ENCODE results near the gene UBL7.

The UBL7 gene

DNA sequence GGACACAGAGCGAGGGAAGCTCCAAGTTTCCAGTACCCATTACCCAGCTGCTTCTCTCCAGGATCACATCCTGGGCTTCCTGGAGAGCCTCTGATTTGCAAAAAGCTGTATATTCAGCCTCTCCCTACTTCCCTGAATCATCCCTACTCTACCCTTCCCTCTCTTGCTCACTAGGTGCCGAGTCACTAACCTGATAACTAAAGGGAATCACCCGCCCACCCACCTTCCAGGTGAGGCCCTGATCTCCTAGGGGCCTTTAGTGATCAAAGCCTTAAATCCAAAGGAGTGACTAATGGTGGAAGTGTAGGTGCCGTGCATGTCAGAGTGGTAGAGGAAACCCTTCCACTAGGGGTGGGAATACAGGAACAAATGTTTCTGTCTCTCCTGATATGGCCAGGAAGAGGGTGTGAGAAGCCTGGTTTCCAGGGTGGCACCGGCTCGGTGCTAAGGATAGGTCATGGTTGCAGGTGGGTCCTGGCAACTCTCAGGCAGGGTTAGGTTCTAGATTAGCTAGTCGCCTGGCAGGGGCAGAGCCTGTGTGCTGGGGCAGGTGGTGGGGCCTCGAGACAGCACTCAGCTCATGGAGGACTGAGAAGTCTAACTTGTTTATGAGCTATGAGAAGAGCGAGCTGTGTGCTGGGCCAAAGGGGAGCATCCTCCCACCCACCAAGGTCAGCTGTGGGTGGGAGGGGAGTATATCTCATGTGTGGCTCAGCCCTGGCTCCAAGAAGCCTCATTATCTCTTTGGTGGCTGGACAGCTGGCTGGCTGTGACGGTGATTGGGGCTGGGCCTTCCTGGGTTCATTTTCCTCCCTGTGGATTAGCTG, 37.3 kb downstream of the UBL7 start:
- Histone ChIP-seq H3K27me3 (ENCODE audit: low read length) (no peaks in the 10 kb centered on the region), H3K4me2 (ENCODE audit: low read depth, low read length, poor library complexity, severe bottlenecking) (no peak overlapping the region), H3F3A (ENCODE audit: insufficient read depth) (no peaks in the 10 kb centered on the region), H3K36me3 (ENCODE audit: low read length) (no peaks in the 10 kb centered on the region), H4K20me1 (ENCODE audit: low read depth, low read length) (no peaks in the 10 kb centered on the region), H3K9me3 (ENCODE audit: insufficient read depth, low read length) (no peaks in the 10 kb centered on the region), H3K9me2 (replicated peaks; ENCODE audit: insufficient read depth, low read length) (no peaks in the 10 kb centered on the region), H2AFZ (ENCODE audit: low read depth, low read length, severe bottlenecking) (no peak overlapping the region), H3K27ac (ENCODE audit: low read depth, low read length) (no peak overlapping the region), H3K79me2 (ENCODE audit: insufficient read depth, low read length) (no peaks in the 10 kb centered on the region), H3K9ac (ENCODE audit: low read length) (no peak overlapping the region), H3K4me3 (ENCODE audit: insufficient read depth, low read length, poor library complexity, severe bottlenecking) (no peak overlapping the region)
- no peak for TF ChIP-seq EZH2phosphoT487 (conservative IDR thresholded peaks at IDR 0.05; ENCODE audit: low read length)
- TF ChIP-seq, protein P1, sequence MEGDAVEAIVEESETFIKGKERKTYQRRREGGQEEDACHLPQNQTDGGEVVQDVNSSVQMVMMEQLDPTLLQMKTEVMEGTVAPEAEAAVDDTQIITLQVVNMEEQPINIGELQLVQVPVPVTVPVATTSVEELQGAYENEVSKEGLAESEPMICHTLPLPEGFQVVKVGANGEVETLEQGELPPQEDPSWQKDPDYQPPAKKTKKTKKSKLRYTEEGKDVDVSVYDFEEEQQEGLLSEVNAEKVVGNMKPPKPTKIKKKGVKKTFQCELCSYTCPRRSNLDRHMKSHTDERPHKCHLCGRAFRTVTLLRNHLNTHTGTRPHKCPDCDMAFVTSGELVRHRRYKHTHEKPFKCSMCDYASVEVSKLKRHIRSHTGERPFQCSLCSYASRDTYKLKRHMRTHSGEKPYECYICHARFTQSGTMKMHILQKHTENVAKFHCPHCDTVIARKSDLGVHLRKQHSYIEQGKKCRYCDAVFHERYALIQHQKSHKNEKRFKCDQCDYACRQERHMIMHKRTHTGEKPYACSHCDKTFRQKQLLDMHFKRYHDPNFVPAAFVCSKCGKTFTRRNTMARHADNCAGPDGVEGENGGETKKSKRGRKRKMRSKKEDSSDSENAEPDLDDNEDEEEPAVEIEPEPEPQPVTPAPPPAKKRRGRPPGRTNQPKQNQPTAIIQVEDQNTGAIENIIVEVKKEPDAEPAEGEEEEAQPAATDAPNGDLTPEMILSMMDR (IDR thresholded peaks at IDR 0.05; ENCODE audit: insufficient read depth, low read length, poor library complexity, severe bottlenecking): no peak

DNA sequence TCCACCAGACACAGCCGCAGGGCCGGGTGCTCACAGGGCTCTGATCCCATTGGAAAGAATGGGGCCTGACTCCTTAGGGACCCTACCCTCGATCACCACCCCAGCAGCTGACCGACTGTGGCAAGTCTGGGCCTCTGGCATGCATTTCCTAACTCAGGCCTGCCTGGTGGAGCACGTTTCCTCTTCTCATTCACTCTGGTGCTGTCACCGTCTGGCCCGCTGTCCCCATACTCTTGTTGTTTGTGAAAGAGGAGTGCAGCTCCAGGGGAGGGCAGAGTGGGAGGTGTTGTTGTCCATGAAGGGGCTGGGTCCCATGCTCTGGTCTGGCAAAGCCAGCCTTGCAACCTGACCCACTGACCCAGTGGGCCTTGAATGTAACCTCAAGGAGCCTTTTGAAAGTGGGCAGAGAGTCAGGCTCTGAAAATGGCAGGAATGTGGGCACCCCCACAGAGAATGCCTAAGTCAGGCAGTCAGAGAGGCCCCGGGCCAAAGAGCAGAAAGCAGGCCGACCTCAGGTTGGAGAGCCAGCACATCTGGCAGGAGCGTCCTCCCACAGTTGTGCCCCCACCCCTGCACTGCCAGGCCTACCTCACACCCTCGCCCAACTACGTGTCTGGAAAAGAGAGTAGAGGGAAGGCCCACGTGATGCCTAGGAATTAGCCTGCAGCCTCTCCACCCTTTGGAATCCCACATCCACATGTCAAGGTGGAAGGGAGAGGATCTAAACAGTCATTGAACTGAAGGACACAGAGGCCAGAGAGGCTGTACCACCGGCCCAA, 38.1 kb downstream of the UBL7 start:
- no peak overlapping the region for H3K27ac ChIP-seq (ENCODE audit: low read depth, low read length)
- H3K27me3 ChIP-seq (ENCODE audit: low read length): no peaks in the 10 kb centered on the region
- H3K4me3 ChIP-seq (ENCODE audit: insufficient read depth, low read length, poor library complexity, severe bottlenecking): no peak overlapping the region
- no peak overlapping the region for H2AFZ ChIP-seq (ENCODE audit: low read depth, low read length, severe bottlenecking)
- TF ChIP-seq, protein P1 (IDR thresholded peaks at IDR 0.05; ENCODE audit: insufficient read depth, low read length, poor library complexity, severe bottlenecking): no peak
- no peak for TF ChIP-seq EZH2phosphoT487 (conservative IDR thresholded peaks at IDR 0.05; ENCODE audit: low read length)
- no peaks in the 10 kb centered on the region for H3K79me2 ChIP-seq (ENCODE audit: insufficient read depth, low read length)
- H3K9me3 ChIP-seq (ENCODE audit: insufficient read depth, low read length): no peaks in the 10 kb centered on the region
- H3K4me2 ChIP-seq (ENCODE audit: low read depth, low read length, poor library complexity, severe bottlenecking): no peak overlapping the region
- H4K20me1 ChIP-seq (ENCODE audit: low read depth, low read length): no peaks in the 10 kb centered on the region
- no peaks in the 10 kb centered on the region for H3F3A ChIP-seq (ENCODE audit: insufficient read depth)
- H3K36me3 ChIP-seq (ENCODE audit: low read length): no peaks in the 10 kb centered on the region
- H3K9ac ChIP-seq (ENCODE audit: low read length): no peak overlapping the region
- H3K9me2 ChIP-seq (replicated peaks; ENCODE audit: insufficient read depth, low read length): no peaks in the 10 kb centered on the region

DNA sequence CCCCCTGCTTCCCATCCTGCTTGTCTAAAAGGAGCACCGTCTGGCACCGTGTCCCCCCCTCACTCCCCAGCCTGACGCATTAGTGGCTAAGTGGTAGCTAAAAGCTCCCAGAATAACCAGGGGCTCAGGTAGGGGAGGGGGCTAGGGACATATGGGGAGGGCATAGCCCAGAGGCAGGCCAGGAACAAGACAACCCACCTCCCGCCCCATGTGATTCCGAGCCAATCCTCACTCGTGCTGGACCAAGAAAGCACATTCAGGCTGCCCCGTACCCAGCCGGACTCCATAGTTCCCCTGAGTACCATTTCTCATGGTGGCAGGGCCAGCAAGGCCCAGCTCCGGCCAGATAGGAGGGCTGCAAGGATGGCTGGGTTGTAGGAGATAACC, 38.7 kb downstream of the UBL7 start:
- Histone ChIP-seq H3K9ac (ENCODE audit: low read length) (no peak overlapping the region), H3K9me3 (ENCODE audit: insufficient read depth, low read length) (no peaks in the 10 kb centered on the region), H3K79me2 (ENCODE audit: insufficient read depth, low read length) (no peaks in the 10 kb centered on the region), H3K27ac (ENCODE audit: low read depth, low read length) (no peak overlapping the region), H3K9me2 (replicated peaks; ENCODE audit: insufficient read depth, low read length) (no peaks in the 10 kb centered on the region), H3K4me3 (ENCODE audit: insufficient read depth, low read length, poor library complexity, severe bottlenecking) (no peak overlapping the region), H2AFZ (ENCODE audit: low read depth, low read length, severe bottlenecking) (no peak overlapping the region), H3K4me2 (ENCODE audit: low read depth, low read length, poor library complexity, severe bottlenecking) (no peak overlapping the region), H3K27me3 (ENCODE audit: low read length) (no peaks in the 10 kb centered on the region), H3K36me3 (ENCODE audit: low read length) (no peaks in the 10 kb centered on the region), H4K20me1 (ENCODE audit: low read depth, low read length) (no peaks in the 10 kb centered on the region), H3F3A (ENCODE audit: insufficient read depth) (no peaks in the 10 kb centered on the region)
- TF ChIP-seq, protein P1 (IDR thresholded peaks at IDR 0.05; ENCODE audit: insufficient read depth, low read length, poor library complexity, severe bottlenecking): no peak
- no peak for TF ChIP-seq EZH2phosphoT487 (conservative IDR thresholded peaks at IDR 0.05; ENCODE audit: low read length)
